ENCODE measurements around the gene TNFRSF12A.

Gene TNFRSF12A

GRCh38 chr16:2971134-2971984 is 48.8 kb upstream of the TNFRSF12A start (continued):
- TF ChIP-seq HOXC10 (CRISPR knock-in tag; IDR thresholded peaks at IDR 0.05): no peak
- no peak for TF ChIP-seq ZNF266 (tag by site-specific recombination; IDR thresholded peaks at IDR 0.05; ENCODE audit: low read depth)
- 0 out of 2 replicates have a peak, but pooled peaks have one; percentile 16 for TF ChIP-seq KLF7 (tag by site-specific recombination; IDR thresholded peaks at IDR 0.05; ENCODE audit: borderline replicate concordance)
- TF ChIP-seq SP7 (tag by site-specific recombination; IDR thresholded peaks at IDR 0.05): 0 out of 2 replicates have a peak, but pooled peaks have one; percentile 17
- peak; percentile 28; the same call in 1 of the 2 replicates for TF ChIP-seq ZBTB20 (tag by site-specific recombination; IDR thresholded peaks at IDR 0.05)
- TF ChIP-seq ZNF629 (tag by site-specific recombination; IDR thresholded peaks at IDR 0.05): no peak
- TF ChIP-seq BCL11B (tag by site-specific recombination; IDR thresholded peaks at IDR 0.05; ENCODE audit: low read depth): peak; percentile 69; the same call in 1 of the 2 replicates
- 0 out of 2 replicates have a peak, but pooled peaks have one; percentile 18 for TF ChIP-seq ZNF692 (tag by site-specific recombination; IDR thresholded peaks at IDR 0.05)
- no peak for TF ChIP-seq ZSCAN5A (tag by site-specific recombination; IDR thresholded peaks at IDR 0.05)
- no peak for TF ChIP-seq ZNF501 (tag by site-specific recombination; IDR thresholded peaks at IDR 0.05)
- 0 out of 2 replicates have a peak, but pooled peaks have one; percentile 4 for TF ChIP-seq ZNF837 (tag by site-specific recombination; IDR thresholded peaks at IDR 0.05)
- 0 out of 2 replicates have a peak, but pooled peaks have one; percentile 24 for TF ChIP-seq PBX3 (CRISPR knock-in tag; IDR thresholded peaks at IDR 0.05)
- peak; percentile 51 for TF ChIP-seq CTCF (tag by site-specific recombination; IDR thresholded peaks at IDR 0.05)
- peak; percentile 75; the same call in 1 of the 2 replicates for TF ChIP-seq BCL11A (tag by site-specific recombination; IDR thresholded peaks at IDR 0.05; ENCODE audit: low read depth)
- peak; percentile 72; the same call in 1 of the 2 replicates for TF ChIP-seq ZBTB6 (tag by site-specific recombination; IDR thresholded peaks at IDR 0.05)
- TF ChIP-seq GLIS1 (tag by site-specific recombination; IDR thresholded peaks at IDR 0.05): peak; percentile 24; the same call in 1 of the 2 replicates
- no peak for TF ChIP-seq ZNF544 (tag by site-specific recombination; IDR thresholded peaks at IDR 0.05)
- peak; percentile 93; the same call in 1 of the 2 replicates for TF ChIP-seq KLF17 (tag by site-specific recombination; IDR thresholded peaks at IDR 0.05)
- TF ChIP-seq ZNF449 (tag by site-specific recombination; IDR thresholded peaks at IDR 0.05): no peak
- TF ChIP-seq ZNF174 (tag by site-specific recombination; IDR thresholded peaks at IDR 0.05): no peak
